ENCODE measurements around the gene GRIP2.
A peak's percentile ranks its signal among the peaks of the same experiment; 100 is the strongest.

Gene GRIP2

GRCh38 chr3:14538451-14539088 lies 1.6 kb downstream of the GRIP2 start:
- no peak for FAIRE-seq

DNA sequence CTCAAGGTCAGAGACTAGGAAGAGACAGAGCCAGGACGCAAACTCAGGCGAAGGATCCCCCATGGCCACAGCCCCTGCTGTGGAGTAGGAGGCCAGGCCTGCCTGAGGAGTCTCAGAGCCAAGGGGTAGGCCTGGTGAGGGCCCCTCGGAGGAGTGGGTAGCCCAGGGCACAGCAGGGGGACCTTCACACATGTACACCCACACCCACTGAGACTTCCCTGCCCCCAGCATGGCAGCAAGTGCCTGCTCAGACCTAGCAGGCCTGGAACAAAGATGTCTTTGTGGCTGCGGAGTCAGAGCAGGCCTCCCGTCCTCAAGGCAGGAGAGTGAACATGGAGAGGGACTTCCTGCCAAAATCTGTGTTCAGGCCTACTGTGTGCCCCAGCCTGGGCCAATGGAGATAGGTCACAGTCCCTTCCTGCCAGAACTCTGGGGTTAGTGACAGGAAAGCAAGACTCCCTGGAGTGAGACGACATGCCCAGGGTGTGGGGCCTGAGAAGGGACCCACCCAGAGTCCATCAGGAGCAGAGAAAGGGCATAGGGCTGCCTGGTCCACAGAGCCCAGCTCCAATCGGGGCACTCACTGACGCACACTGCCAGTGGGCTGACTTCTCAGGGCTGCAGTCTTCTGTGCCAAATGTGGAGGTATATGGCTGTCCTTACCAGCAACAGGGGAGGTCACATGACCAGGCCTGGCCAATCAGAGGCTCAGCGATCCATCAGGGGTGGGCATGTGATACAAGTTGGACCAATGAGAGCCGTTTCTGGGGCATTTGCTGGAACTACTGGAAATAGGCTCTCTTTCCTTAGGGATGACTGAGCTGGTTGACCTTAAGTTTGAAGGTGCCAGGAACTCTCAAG lies 2.3 kb downstream of the GRIP2 start:
- no peak for FAIRE-seq

DNA sequence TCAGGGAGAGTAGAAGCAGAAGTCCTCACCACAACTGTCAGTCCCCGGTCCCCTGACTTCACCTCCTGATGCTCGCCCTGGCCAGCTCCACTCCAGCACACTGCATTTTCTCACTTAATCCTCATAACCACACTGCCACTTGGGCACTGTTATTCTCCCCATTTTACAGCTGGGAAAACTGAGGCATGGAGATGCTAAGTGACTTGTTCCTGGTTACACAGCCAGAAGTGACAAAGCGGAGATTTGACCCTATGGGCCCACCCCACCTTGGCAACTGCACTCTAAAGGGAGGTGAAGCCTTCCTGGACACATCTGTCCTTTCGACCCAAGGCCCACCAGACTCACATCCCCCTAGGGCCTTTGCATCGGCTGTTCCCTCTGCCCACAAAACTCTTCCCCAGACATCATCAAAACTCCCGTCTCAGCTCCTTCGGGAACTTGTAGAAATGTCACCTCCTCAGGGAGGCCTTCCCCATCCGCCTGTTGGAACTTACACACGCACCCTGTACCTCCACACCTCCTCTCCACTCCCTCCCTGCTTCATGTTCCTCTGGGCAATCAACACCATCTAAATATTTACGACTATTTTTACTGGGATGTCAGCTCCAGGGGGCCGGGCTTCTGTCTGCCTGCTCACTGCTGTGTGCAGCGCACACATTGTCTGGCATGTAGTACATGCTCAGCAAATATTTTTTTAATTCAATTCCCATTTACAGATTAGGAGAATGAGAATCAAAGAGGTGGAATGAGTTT lies 3.1 kb downstream of the GRIP2 start:
- FAIRE-seq, result no peak

GRCh38 chr3:14536055-14536815 lies 3.9 kb downstream of the GRIP2 start:
- no peak for FAIRE-seq

- FAIRE-seq, result no peak
These were observed 4.5 kb downstream of the GRIP2 start for GRCh38 chr3:14535616-14536015.

DNA sequence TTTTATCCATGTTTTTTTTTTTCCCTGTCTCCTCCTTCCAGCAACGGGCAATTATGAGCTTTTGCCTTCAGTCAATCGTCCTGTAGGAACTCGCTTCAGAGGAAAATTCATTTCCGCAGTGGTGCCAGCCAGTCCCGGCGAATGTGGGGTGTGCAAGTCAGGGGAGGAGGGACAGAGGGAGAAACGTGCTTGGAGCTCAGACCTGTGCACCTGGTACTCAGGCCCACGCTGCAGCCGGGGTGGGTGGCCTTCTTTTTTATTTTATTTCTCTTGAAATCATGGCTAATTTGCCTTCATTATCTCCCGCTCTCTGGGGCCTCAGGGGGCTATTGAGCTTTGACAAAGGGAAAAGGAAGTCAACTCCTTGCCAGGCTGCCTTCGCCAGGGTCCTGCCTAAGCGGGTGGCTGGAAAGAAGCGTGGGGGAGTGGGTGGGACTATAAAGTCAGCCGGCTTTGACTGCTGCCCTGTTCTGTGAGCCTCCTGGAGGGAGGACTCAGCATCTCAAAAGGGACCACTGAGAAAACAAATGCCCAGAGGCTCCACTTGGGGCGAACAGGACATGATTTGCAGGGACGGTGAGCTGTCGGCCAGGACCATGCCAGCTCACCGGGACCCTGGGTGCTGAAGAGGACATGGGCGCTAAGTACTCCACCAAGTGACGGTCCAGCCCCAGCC lies 5.5 kb downstream of the GRIP2 start:
- no peak for FAIRE-seq

GRCh38 chr3:14533457-14533958 lies 6.6 kb downstream of the GRIP2 start:
- FAIRE-seq, result no peak

DNA sequence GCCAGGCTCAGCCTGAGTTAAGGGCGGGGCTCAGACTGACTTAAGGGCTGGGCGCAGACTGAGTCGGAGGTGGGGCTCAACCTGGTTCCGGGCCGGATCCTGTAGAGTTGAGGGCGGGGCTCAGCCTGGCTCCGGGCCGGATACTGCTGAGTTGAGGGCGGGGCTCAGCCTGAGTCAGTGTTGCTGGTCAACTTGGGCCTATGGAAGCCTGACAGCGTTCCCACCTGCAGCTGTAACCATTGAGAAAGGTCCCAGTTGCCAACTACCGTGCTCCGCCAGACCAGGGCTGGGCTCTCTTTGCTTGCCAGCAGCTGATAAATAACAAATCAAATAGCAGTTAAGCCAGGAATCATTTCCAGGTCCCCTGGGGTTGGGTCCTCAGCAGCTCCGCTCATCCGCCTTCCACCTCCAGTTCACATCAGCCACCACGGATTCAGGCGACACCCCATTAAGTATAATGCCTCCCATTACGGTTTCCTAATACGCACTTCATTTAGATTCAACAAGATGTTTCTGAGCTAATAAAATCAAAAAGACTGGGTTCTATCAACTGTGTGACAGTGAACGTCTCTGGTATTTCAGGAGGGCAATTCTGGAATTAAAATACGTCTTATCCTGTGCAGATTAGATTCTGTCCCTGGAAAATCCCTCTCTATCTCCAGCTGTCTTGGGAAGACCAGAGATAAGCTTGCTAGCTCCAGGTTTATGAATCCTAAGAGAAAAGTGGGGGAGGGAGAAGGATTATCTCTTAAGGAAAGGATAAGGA lies 7.3 kb downstream of the GRIP2 start:
- no peak for FAIRE-seq

- no peak for FAIRE-seq
These were observed 8.2 kb downstream of the GRIP2 start for GRCh38 chr3:14531856-14532395.

- FAIRE-seq, result no peak
These were observed 12.1 kb downstream of the GRIP2 start for GRCh38 chr3:14528081-14528480.

- FAIRE-seq, result peak; percentile 99
These were observed 14.2 kb downstream of the GRIP2 start for GRCh38 chr3:14525685-14526631.

DNA sequence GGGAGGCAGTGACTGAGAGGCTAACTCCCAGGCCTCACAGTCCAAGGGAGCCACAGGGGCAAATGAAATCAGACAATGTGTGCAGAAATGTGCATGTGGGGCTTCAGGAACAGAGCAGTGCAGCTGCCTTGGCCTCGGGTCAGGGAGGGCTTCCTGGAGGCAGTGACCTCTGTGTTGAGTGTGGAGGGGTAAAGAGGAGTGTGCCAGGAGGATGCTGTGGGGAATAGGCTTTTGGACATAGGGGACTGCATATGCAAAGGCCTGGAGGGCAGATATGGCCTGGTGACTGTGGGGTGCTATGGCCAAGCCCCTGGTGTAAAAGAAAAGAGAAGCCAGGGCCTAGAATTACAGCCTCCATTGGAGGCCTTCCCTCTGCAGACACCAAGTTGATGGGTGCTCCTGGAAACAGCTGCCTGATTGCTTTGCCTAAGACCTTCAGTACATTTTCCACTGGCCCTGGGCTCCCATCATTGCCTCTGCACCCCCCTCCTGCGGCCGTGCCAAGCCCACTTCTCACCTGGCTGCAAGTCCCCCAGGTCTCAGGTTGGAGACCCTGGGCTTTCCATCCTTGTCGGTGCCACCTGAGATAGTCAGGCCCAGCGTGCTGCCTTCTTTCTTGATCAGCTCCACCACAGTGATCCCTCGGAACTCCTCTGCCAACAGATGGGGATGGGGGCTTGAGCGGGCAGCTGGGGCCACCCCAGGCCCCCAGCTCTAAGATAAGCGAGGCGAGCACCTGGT lies 15.1 kb downstream of the GRIP2 start:
- FAIRE-seq, result no peak

DNA sequence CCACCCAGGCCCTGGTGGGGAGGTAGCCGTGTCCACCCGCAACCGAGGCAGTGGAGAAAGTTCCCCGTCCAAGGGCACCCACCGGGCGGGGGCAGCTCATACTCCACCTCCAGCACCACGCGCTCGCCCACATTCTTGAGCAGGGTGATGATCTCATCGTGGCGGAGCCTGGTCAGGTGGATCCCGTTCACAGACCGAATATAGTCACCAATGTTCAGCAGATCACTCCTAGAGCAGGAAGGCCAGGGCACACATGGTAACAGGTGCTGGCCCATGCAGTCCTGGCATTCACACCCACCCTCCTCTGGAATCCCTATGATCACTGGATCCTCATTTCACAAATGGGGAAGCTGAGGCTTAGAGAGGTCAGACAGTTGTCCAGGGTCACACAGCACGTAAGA lies 15.8 kb downstream of the GRIP2 start:
- no peak for FAIRE-seq

DNA sequence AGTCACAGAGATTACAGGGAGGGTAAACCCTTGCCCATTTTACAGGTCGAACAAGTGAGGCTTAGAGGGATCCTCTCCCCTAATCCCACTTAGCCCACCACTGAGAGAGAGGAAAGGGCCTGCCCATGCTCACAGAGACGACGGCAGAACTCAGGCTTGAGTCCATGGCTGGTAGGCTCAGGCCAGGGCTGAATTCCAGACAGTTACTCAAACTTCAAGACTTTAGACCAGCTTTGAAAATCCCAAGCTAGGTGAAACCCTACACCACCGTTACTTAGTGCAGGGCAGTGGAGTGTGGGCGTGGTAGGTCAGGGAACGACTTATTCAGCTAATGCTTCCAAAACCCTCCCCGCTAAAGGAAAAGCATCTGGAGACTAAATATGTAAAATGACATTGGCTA lies 16.4 kb downstream of the GRIP2 start:
- no peak for FAIRE-seq

DNA sequence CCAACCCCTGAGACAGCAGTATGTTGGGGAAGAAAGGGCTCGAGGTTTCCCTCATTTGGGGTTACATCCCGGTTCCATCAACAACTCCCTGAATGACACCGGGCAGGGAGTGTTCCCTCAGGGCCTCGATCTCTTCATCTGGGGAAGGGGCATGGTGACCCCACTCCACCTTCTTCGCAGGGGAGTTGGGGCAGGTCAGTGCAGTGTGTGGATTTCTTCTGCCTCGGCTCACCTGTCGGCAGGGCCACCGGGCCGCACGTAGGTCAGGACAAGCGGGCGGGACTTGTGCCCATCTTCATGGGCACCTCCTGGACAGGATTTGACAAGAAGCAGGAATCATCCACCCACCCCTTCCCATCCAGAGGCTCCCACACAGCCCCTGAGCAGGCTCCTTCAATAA lies 17.4 kb downstream of the GRIP2 start:
- no peak for FAIRE-seq

GRCh38 chr3:14522129-14522691 lies 17.9 kb downstream of the GRIP2 start:
- FAIRE-seq, result no peak

DNA sequence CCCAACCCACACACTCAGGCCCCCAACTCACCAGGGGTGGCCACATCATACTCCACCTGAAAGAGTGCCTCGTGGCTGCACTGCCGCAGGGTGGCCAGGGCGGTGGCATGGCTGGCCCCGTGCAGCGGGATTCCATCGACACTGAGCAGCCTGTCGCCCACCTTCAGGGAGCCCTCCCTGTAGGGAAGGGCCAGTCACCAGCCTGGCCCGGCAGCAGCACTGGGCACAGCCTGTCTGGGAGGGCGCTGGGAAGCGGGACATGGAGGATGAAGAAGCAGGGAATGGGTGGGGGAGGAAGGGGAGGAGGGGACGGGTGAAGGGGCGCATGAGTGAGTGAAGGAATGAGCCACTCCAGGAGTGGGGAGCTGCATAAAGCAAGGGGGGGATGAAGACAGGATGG lies 18.5 kb downstream of the GRIP2 start:
- no peak for FAIRE-seq

- FAIRE-seq, result no peak
These were observed 19.2 kb downstream of the GRIP2 start for GRCh38 chr3:14520967-14521366.

GRCh38 chr3:14520149-14520548 lies 20.0 kb downstream of the GRIP2 start:
- no peak for FAIRE-seq

All from A204.1 (cell line).